Measurements from ENCODE around the gene IL17REL.
"Not testable (repeated sequence)": the region's sequence is repeated elsewhere in the genome, so short reads cannot be mapped to it uniquely, and the experiment has no call there.

IL17REL gene

GRCh38 chr22:49983148-49984042 is 29.2 kb downstream of the IL17REL start:
- DNase-seq, result no peak

DNA sequence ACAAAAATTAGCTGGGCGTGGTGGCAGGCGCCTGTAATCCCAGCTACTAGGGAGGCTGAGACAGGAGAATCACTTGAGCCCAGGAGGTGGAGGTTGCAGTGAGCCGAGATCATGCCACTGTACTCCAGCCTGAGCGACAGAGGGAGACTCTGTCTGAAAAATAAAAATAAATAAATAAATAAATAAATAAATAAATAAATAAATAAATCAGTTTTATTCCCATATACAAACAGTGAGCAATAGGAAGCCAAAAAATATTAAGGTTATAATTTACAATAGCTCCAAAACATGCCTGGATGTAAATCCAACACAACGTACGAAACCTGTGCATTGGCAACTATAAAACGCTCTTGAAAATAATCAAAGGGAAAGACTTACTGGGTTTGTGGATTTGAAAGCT is 30.8 kb downstream of the IL17REL start:
- not testable (repeated sequence) for DNase-seq

DNA sequence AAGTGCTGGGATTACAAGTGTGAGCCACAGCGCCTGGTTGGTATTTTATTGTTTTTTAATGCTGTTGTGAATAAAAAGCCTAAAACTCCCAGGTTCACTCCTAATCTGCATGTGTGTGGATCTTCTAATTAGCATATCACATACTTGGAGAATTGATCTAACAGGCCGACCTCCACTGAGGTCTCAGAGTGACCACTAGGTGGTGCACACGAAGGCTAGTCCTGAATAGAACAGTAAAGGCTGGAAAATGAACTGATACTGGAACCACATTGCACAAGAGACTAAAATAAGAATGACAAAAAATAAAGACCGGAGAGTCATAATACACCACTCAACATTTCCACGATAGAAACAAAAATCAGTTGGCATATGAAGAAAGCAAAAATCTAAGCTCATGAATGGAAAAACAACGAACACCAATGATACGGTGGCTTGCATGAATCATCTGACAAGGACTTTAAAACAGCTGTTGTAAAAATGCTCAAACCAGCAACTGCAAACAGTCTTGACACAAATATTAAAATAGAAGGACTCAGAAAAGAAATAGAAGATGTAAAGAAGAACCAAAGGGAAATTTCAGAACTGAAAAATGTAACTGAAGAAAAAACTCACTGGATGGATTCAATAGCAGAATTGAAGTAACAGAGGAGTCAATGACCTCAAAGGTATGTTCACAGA is 32.8 kb downstream of the IL17REL start:
- DNase-seq, result no peak

- no peak for DNase-seq
Measured at GRCh38 chr22:49977578-49977977, 35.0 kb downstream of the IL17REL start.

- no peak for DNase-seq
Measured at GRCh38 chr22:49976439-49977175, 36.0 kb downstream of the IL17REL start.

DNA sequence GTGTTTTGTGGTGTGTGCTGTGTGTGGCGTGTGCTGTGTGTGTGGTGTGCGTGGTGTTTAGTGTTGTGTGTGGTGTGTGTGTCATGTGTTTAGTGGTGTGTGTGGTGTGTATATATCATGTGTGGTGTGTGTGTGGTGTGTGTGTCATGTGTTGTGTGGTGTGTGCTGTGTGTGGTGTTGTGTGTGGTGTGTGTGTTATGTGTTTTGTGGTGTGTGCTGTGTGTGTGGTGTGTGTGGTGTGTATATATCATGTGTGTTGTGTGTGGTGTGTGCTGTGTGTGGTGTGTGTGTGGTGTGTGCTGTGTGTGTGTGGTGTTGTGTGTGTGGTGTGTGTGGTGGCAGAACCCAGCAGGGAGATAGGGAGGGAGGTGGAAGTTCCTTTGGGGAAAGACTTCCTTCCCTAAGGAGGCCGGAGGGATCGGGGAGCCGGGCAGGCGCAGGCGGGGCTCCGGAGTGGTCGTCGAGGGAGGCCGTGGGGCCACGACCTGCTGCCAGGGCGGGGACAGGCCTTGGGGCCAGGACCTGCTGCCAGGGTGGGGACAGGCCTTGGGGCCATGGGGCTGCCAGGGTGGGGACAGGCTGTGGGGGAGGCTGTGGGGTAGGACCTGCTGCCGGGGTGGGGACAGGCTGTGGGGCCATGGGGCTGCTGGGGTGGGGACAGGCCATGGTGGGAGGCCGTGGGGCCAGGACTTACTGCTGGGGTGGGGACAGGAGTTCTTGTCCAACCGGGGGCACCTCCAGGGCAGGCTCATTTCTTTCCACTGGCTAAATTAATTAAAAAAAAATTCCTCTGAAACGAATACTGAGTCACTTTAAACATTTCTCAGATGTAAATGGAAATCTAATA is 36.8 kb downstream of the IL17REL start:
- no peak for DNase-seq

DNA sequence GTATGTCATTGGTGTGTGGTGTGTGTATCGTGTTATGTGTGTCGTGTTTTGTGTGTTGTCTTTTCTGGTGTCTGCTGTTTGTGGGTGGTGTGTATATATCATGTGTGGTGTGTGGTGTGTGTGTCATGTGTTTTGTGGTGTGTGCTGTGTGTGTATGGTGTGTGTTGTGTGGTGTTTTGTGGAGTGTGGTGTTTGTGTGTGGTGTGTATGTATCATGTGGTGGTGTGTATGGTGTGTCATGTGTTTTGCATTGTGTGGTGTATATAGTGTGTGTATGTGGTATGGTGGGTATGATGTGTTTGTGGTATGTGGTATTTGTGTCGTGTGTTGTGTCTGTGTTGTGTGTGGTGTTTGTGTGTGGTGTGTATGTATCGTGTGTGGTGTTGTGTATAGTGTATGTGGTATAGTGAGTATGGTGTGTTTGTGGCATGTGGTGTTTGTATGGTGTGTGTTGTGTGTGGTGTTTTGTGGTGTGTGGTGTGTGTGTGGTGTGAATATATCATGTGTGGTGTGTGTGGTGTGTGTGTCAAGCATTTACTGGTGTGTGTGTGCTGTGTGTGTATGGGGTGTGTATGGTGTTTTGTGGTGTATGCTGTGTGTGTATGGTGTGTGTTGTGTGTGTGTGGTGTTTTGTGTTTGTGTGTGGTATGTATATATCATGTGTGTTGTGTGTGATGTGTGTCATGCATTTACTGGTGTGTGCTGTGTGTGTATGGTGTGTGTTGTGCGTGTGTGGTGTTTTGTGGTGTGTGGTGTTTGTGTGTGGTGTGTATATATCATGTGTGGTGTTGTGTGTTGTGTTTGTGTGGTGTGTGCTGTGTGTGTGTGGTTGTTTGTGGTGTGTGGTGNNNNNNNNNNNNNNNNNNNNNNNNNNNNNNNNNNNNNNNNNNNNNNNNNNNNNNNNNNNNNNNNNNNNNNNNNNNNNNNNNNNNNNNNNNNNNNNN is 39.3 kb downstream of the IL17REL start:
- DNase-seq, result no peak

- no peak for DNase-seq
Measured at GRCh38 chr22:49972163-49973017, 40.2 kb downstream of the IL17REL start.

DNA sequence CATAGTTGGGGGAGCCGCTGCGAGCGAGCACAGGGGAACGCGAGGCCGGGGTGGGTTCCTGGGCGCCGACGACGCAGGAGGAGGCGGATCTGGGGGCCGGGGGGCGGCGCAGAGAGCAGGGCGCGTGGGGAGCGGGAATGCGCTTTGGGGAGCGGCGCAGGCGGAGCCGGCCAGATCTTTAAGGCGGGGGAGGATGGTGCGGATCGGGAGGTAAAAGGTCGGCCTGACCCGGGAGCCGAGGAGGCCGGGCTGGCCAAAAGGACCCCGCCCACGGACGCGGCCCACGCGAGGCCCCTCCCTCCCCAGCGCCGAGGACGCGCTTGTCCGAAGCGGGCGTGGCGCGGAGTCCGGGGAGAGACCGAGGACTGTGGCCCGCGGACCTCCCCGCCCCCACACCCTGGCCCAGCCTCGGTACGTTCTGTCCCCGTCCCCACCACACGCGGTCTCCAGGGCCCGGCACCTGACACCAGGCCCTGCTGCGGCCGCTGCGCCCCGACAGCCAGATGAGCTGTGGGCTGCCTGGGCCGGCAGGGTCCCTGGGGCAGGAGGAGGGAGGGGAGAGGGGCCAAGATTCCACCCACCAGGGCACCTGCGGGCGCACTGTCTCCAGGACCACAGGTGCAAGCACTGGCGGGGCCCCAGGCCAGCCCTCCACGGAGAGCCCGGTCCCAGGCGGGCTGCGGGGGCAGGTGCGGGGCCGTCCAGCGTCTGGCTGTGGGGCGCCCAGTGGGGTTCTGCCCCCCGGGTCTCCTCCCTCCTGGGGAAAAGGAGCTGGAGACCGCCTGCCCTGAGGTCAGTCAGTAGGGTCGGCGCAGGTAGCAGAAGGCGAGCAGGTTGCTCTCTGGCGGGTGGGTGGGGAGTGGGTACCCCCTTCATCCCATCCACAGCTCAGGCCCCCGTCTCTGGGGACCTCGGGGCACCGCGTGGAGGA is 41.1 kb downstream of the IL17REL start:
- no peak for DNase-seq

GRCh38 chr22:49970528-49971231 is 41.9 kb downstream of the IL17REL start:
- peak; percentile 22 for DNase-seq

DNA sequence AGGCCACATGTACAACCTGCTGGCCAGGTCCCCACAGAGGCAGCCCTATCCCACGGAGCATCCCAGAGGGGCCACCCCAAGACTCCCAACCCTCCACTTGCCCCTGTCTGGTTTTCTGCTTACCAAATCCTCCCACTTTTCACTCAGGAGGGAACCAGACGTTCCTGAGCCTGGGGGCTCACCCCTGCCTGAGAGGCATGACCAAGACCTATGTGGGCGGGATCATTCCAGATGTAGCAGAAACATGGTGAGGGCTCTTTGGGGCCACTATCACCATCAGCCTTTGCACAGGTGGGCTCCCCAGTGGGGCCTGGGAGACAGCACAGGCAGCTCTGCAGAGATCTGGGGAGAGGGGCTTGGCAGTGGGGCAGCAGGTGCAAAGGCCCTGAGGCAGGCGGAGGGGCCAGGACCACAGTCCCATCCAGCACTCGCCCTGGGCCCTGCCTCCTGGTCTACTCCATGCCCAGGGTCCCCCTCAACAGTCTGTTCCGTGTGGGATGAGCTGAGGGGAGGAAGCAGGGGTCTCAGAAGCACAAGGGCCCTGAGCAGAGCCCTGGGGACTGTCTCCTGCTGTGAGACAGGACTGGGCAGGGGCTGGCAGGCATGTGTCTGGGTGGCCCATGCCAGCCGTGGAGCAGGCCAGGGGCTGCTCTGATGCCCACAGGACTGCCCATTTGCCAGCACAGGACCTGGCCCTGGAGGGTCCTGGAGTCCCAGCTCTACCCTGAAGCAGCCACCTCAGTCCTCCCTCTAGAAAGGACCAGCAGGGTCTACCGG is 42.6 kb downstream of the IL17REL start:
- DNase-seq, result no peak

GRCh38 chr22:49968831-49969661 is 43.5 kb downstream of the IL17REL start:
- DNase-seq, result no peak

GRCh38 chr22:49968313-49968830 is 44.2 kb downstream of the IL17REL start:
- no peak for DNase-seq

- DNase-seq, result no peak
Measured at GRCh38 chr22:49967706-49968208, 44.8 kb downstream of the IL17REL start.

- DNase-seq, result no peak
Measured at GRCh38 chr22:49966774-49967705, 45.5 kb downstream of the IL17REL start.
